Stimulated activated CD8-positive, alpha-beta memory T cell treated with anti-CD3 and anti-CD28 coated beads, Interleukin-12 subunit alpha, Interleukin-12 subunit beta, amount 100 ng/mL, for 24 hours (primary cell): ENCODE data around the gene TBX3.

Experiments
- DNase-seq: peaks from one replicate; pipeline ENCODE4 v3.0.0-alpha.2; 2020; ENCODE audit errors: extremely low read depth

TBX3 gene

GRCh38 chr12:114682785-114683708 is 928 bp downstream of the TBX3 start:
- no peak for DNase-seq

GRCh38 chr12:114682106-114682784 is 1.7 kb downstream of the TBX3 start:
- DNase-seq: no peak

GRCh38 chr12:114681116-114681871 is 2.7 kb downstream of the TBX3 start:
- DNase-seq: no peak

GRCh38 chr12:114680604-114681069 is 3.3 kb downstream of the TBX3 start:
- DNase-seq: no peak

- DNase-seq: no peak
Measured at GRCh38 chr12:114679942-114680341, 4.0 kb downstream of the TBX3 start.

- DNase-seq: no peak
Measured at GRCh38 chr12:114679452-114679875, 4.5 kb downstream of the TBX3 start.

- DNase-seq: no peak
Measured at GRCh38 chr12:114678718-114679117, 5.3 kb downstream of the TBX3 start.

GRCh38 chr12:114678028-114678427 is 5.9 kb downstream of the TBX3 start:
- no peak for DNase-seq

- DNase-seq: no peak
Measured at GRCh38 chr12:114676142-114676741, 7.7 kb downstream of the TBX3 start.

GRCh38 chr12:114674251-114675047 is 9.5 kb downstream of the TBX3 start:
- no peak for DNase-seq

GRCh38 chr12:114673901-114674250 is 10.1 kb downstream of the TBX3 start:
- DNase-seq: no peak

GRCh38 chr12:114673169-114673833 is 10.7 kb downstream of the TBX3 start:
- DNase-seq: no peak

- no peak for DNase-seq
Measured at GRCh38 chr12:114672817-114673168, 11.2 kb downstream of the TBX3 start.

GRCh38 chr12:114671443-114672411 is 12.2 kb downstream of the TBX3 start:
- no peak for DNase-seq

GRCh38 chr12:114671066-114671442 is 12.9 kb downstream of the TBX3 start:
- DNase-seq: no peak

- no peak for DNase-seq
Measured at GRCh38 chr12:114670291-114670980, 13.5 kb downstream of the TBX3 start.

GRCh38 chr12:114669401-114670290 is 14.3 kb downstream of the TBX3 start:
- DNase-seq: no peak

- no peak for DNase-seq
Measured at GRCh38 chr12:114668886-114669288, 15.1 kb downstream of the TBX3 start.
